Measurements from ENCODE around the gene PMEPA1.

PMEPA1 gene

DNA sequence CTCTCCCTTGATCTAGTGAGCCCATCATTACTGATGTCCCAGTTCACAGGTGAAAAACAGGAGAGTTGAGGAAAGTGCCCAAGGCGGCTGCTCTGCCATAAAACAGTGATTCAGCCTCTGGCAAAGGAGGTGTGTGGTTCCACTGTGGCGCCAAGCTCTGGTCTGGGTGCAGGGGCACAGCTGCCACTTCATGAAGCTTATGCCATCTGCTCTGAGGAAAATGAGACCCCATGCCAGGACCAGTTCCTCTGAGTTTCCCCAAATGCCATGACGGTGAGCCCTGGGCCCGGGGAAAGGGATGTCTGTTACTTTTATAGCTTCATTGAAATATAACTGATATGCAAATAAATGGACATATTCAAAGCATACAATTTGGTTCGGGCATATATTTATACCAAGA, 55.9 kb downstream of the PMEPA1 start:
- H3K4me3 ChIP-seq (replicated peaks; ENCODE audit: low read depth, low read length): no peak overlapping the region
- TF ChIP-seq, protein P1, sequence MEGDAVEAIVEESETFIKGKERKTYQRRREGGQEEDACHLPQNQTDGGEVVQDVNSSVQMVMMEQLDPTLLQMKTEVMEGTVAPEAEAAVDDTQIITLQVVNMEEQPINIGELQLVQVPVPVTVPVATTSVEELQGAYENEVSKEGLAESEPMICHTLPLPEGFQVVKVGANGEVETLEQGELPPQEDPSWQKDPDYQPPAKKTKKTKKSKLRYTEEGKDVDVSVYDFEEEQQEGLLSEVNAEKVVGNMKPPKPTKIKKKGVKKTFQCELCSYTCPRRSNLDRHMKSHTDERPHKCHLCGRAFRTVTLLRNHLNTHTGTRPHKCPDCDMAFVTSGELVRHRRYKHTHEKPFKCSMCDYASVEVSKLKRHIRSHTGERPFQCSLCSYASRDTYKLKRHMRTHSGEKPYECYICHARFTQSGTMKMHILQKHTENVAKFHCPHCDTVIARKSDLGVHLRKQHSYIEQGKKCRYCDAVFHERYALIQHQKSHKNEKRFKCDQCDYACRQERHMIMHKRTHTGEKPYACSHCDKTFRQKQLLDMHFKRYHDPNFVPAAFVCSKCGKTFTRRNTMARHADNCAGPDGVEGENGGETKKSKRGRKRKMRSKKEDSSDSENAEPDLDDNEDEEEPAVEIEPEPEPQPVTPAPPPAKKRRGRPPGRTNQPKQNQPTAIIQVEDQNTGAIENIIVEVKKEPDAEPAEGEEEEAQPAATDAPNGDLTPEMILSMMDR (IDR thresholded peaks at IDR 0.05; ENCODE audit: low read depth, low read length, missing control alignments): no peak
- no peak for DNase-seq (ENCODE audit: extremely low read depth, low read depth)

DNA sequence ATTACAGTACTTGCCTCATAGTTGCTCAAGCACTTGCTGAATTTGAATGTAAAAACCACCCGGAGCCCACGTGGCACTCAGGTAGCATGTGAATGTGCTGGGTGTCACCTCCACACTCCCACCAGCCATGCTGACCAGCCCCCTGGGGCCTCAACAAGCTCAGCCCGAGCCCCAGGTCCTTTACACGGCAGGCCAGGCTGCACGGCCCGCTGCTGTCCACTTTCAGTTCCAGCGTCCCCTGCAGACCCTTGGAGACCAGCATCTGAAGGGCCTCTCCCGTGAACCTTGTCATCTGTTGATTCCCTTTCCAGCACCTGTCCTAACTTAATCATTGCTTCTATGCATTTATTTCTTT, 56.3 kb downstream of the PMEPA1 start:
- no peak for DNase-seq (ENCODE audit: extremely low read depth, low read depth)
- TF ChIP-seq, protein P1 (IDR thresholded peaks at IDR 0.05; ENCODE audit: low read depth, low read length, missing control alignments): no peak

DNA sequence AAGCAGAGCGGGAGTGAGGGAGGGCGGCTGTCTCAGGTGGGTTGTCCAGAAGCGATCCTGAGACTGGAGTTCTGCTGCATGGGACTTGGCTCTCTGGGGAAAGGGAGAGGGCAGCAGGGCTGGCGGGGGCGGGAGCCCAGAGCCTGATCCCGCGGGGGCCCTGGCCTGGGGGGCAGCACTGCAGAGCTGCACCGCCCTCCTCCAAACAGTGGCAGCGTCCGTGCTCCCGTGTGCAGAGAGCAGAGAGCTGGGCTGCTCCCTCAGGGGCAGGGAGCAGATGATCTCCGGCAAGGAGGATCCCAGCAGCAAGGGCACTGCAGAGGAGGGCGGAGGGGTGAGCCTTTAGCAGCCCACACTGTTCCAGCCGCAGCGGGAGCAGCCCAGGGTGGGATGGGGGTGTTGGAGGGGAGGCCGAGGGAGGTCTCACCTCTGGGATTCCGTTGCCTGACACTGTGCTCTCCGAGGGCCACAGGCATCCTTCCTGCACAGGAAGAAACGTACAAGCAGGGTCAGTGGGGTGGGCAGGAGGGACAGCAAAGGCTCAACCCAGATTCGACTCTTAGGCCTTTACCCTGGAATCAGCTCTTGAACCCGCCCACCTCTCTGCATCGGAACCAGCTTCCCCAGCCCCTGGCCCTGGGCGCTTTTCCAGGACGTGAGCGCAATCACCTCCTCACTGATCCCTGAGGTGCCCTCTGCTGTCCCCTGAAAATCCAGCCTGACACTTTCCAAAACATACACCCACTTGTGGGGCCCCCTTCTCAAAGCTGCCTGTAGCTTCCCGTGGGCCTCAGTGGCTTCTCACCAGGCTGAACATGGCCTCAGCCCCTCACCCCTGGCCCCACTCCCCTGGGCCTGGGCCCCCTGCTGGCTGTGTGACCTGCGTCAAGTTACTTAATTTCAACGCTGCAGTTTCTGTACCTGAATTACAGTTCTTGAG, 56.9 kb downstream of the PMEPA1 start:
- DNase-seq (ENCODE audit: extremely low read depth, low read depth): no peak
- TF ChIP-seq, protein P1 (IDR thresholded peaks at IDR 0.05; ENCODE audit: low read depth, low read length, missing control alignments): no peak
- H3K4me3 ChIP-seq (replicated peaks; ENCODE audit: low read depth, low read length): no peak overlapping the region

More for the DNA sequence above, 56.3 kb downstream of the PMEPA1 start:
- no peak overlapping the region for H3K4me3 ChIP-seq (replicated peaks; ENCODE audit: low read depth, low read length)

DNA sequence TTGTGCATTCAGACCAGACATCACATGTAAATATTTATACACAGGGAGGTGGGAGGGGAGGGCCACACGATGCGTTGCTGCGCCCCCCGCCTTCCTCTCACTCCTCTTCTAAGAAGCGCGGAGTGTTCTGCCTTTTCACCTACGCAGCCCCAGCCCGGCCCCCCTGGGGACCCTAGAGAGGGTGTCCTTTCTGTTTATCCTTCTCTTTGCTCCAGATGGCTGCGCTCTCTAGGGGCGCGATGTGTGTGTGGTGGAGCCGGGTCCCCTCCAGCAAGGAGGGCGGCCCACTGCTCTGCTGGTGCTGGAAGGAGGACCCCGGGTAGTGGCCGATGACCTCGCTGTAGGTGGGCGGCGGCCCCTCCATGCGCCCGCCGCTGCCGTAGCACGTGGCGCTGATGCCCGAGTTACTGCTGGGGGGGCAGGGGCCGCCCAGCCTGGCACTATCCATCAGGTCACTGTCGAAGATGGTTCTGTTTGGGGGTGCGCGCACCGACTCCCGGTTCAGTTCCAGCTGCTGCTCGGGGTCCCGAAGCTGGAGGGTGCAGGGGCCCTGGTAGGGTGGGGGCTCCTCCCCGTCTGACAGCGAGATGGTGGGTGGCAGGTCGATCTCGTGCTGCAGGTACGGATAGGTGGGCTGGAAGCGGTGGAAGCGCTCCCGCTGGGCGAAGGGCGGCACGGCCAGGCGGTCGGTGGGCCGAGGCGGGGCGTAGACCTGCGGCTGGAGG, 57.8 kb downstream of the PMEPA1 start:
- no peak for DNase-seq (ENCODE audit: extremely low read depth, low read depth)
- TF ChIP-seq, protein P1 (IDR thresholded peaks at IDR 0.05; ENCODE audit: low read depth, low read length, missing control alignments): no peak

DNA sequence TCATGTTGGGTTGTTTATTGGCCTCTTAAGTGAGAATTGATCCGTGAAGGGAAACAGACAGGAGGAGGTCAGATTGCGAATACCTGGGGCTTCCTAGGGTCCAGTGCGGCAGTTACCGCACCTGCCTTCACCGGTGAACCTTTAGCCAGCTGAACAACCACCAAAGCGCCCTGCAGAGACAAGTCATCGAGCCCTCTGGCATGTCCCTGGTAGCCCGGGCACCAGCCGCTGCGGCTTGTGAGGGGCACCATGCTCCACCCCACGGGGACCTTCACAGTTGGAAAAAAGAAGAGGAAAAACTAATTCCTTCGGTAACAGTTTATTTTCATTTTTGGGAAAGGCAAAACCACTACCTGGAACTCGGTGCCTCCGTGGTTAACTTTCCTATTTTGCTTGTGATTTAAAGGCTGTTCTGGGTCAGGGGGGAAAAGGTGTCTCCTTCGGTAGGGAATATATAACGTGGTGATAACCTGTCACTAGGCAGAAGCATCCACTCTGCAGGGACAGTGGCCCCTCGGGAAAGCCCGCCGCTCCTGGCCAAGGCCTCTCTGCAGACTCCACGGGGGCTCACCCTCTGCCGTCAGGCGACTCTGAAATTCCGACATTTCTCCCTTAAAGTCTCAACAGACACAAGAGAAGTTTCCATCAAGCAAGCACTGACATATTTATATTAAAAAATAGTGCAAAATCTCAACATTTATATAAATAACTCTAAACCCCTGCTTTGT, 58.9 kb downstream of the PMEPA1 start:
- no peak for DNase-seq (ENCODE audit: extremely low read depth, low read depth)
- TF ChIP-seq, protein P1 (IDR thresholded peaks at IDR 0.05; ENCODE audit: low read depth, low read length, missing control alignments): no peak
- no peak overlapping the region for H3K4me3 ChIP-seq (replicated peaks; ENCODE audit: low read depth, low read length)

More for the DNA sequence above, 57.8 kb downstream of the PMEPA1 start:
- H3K4me3 ChIP-seq (replicated peaks; ENCODE audit: low read depth, low read length): no peak overlapping the region

DNA sequence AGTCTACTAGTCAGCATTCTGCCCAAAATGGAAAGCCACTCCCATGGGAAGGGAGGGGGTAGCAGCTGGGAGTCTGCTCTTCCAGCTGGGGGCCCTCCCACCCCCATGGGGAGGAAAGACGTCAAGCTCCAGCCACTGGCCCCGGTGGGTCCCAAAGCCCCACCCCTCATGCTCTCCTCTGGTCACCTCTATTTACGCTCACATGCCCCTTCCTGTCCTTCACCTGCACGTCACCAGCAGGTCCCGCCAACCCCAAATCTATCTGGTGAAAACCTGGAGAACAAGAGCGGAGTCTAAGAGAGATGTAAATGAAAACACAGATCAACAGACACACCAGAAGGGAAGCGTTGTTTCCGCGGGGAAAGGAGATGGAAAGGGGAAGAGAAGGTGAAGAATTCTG, 59.5 kb downstream of the PMEPA1 start:
- H3K4me3 ChIP-seq (replicated peaks; ENCODE audit: low read depth, low read length): no peak overlapping the region
- no peak for DNase-seq (ENCODE audit: extremely low read depth, low read depth)
- TF ChIP-seq, protein P1 (IDR thresholded peaks at IDR 0.05; ENCODE audit: low read depth, low read length, missing control alignments): no peak
